Kasumi-1 (cell line): ENCODE data around the gene WNT9B.

Experiments
- DNase-seq, 2 experiments: peaks; one replicate each; lab custom pipeline; 2025; lab: John Stamatoyannopoulos, UW

The WNT9B gene

GRCh38 chr17:46882666-46883065, 31.3 kb downstream of the WNT9B start:
- DNase-seq: no peak

- DNase-seq: no peak
Observed at GRCh38 chr17:46883871-46884520, 32.6 kb downstream of the WNT9B start.

- no peak for DNase-seq
Observed at GRCh38 chr17:46884552-46884951, 33.2 kb downstream of the WNT9B start.

GRCh38 chr17:46885415-46886309, 34.3 kb downstream of the WNT9B start:
- DNase-seq: no peak

DNA sequence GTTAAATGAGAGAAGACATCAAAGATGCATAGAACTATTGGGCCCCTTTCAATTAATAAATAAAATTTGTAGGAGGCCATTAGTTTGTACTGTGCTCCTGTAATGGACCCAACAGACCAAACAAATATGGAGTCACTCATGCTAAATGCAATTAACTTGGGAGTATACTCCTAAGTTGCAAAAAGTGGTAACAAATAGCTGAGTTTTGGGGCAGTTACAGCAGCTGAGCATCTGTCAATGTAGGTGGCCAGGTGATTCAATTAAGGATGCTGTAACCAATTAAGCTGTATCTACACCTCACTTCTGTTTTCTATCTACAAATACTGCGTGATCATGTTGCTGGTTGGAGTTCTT, 34.9 kb downstream of the WNT9B start:
- DNase-seq: no peak

DNA sequence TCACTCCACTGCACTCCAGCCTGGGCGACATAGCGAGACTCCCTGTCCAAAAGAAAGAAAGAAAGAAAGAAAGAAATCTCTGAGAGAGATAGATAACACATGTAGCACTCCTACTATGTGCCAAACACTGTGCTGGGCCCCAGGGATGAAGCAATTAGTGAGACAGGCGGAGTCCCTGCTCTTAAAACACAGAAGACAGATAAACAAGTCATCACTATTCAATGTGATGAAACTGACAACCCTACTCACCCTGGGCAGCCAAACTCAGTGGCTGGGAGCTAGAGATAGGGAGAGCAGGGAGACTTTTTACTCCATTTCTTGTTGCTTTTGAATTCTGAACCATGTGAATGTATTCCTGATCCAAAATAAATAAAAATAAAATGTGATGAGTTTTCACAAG, 36.3 kb downstream of the WNT9B start:
- DNase-seq: no peak

- DNase-seq: no peak
Observed at GRCh38 chr17:46888727-46889126, 37.3 kb downstream of the WNT9B start.

DNA sequence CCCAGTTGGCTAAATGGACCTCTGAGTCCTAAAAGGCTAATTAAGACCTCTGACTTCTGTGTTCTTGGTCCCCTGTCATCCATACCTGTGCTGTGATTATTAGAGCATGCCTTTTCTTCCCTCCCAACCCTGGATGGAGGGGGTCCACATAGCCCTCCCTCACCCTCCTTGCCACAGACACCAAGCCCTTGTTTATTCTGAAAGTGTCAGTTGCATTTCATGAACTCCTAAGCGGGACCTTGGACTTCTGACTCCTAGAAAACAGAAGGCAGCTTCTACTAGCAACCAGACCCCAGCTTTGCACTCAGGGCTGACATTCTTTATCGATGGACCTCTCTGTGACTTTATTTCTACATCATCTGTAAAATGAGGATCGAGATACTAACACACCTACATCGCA, 38.1 kb downstream of the WNT9B start:
- DNase-seq: no peak

DNA sequence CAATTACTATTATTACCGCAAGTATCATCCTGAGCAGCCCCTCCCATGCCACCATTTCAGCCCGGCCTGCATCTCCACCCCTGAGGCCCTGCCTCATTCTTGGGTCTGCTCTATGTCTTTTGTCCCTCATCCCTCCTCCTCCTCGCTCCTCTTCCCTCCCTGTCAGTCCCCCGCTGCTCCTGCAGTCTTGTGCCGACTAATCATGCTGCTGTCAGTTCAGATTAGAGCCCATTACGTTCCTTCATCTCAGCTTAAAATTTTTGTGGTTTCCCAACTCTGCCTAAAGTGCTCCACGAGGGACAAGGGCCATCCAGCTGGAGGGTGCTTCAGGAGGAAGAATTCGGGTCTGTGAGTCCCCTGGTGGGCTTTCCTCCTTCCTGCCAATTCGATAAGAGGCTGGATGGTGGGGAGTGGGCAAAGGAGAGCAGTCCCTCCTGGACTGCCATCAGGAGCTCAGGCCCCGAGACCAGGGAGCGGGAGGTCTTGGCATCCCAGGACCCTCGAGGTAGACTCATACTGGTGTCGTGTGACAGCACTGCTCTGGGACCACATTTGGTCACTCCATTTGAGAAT, 38.7 kb downstream of the WNT9B start:
- DNase-seq: no peak

DNA sequence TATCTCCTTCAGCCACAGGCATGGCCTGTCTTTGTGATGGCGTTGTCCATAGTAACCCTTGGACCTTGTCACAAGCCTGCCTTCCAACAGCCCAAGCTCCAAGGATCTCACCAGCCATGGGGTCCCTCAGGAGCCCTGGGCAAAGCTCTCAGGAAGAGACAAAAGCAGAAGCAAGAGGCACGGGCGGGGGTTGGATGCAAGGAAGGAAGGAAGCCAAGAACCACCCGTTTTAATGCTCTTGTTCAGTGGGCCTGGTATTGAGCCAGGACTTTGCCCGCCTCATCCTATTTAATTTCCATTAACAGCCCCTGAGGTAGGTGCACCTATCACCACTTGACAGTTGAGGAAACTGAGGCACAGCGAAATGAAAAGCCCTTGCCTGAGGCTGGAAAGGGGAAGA, 39.3 kb downstream of the WNT9B start:
- DNase-seq: peak; percentile 36

DNA sequence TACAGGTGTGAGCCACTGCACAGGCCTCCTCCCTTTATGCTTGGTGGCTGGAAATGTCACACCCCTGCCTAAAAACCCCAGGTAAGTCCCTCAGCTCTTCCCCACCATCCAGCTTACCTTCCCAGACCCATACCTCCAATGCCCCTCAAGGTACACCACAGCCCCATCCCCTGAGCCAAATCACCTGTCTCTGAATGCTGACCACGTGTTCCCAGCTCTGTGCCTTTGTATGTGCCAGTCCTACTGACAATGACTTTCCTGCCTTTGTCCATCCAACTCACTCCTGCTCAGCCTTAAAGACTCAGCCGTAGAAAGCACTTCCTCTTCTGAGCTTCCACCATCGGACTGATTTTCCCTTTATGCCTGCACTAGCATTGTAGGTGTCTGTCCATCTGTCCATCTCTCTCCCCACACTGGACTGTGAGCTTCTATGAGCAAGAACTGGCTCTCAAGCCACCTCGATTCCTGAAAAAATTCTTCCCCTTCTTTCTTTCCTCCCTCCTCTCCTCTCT, 40.9 kb downstream of the WNT9B start:
- no peak for DNase-seq

GRCh38 chr17:46894024-46894423, 42.6 kb downstream of the WNT9B start:
- DNase-seq: no peak

DNA sequence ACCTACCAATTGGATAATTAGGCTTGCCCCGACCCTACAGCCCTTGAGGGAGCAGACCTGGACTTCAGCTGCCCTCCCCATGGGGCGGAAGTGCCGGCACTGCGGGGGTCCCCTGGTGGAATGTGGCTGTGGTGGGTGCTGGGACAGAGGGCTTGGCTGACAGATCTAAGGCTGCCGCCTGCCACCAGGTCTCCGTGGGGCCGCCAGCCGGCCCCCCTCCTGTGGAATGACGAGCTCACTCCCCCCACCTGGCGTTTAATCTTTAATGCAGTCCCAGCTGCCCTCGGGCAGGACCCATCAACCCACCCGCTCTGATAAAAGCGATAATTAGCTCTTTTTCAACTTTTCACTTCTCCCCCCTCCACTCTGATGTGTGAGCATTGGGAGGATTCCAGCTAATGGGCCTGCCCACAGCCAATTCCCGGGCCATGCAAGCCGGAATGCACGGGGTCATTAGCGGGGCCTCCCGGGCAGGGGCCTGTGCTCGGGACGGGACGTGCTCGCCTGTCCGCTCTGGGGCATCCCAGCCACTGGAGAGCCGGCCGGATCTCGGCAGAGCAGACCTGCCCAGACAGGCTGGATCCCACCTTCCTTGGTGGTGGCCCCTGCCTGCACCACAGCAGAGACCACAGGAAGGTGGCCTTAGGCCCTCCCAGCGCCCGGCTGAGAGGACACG, 43.2 kb downstream of the WNT9B start:
- DNase-seq: no peak

- peak; percentile 47 to 58 for DNase-seq
Observed at GRCh38 chr17:46895171-46895570, 43.8 kb downstream of the WNT9B start.

- DNase-seq: no peak
Observed at GRCh38 chr17:46896991-46897390, 45.6 kb downstream of the WNT9B start.

DNA sequence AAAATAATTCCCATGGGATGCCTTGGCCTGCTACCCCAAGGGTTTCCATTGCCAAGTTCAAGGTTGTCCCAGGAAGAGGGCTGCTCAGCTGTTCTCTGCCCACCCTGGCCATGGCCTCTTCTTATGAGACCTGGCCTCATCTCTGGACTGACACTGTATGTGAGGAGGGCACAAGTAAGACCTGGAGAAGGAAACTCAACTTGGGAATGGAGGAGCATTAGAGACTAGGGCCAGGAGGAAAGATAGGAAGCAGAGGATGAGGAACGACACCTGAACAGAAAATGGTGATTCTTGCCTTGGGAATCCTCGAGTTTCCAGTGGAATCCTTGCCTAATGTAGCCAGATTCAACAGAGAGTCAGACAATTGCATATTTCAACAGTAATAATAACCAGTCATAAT, 47.0 kb downstream of the WNT9B start:
- no peak for DNase-seq

- DNase-seq: no peak
Observed at GRCh38 chr17:46898860-46899259, 47.5 kb downstream of the WNT9B start.

GRCh38 chr17:46901291-46901690, 49.9 kb downstream of the WNT9B start:
- DNase-seq: no peak

- no peak for DNase-seq
Observed at GRCh38 chr17:46903762-46904672, 52.6 kb downstream of the WNT9B start.

- DNase-seq: no peak
Observed at GRCh38 chr17:46908068-46908737, 56.8 kb downstream of the WNT9B start.
